SIG-M5 treated with dmso at 0.1 percent for 504 hours (cell line): ENCODE measurements around the gene TPRG1.

ENCODE experiments used
- DNase-seq: peaks from one replicate; lab custom pipeline; 2025; ENCODE audit not compliant: unreplicated experiment; lab: John Stamatoyannopoulos, UW

Gene TPRG1

GRCh38 chr3:189171707-189172106 is at the start of gene TPRG1:
TPRG1 (plus strand) TSS chr3:189171971; CDS start chr3:189207385, 35,414 bp downstream.
- no peak for DNase-seq

- DNase-seq = no peak
These were observed 49.7 kb upstream of the TPRG1 start for GRCh38 chr3:189122110-189122509.

- DNase-seq = no peak
These were observed 49.1 kb upstream of the TPRG1 start for GRCh38 chr3:189122526-189123205.

- DNase-seq = no peak
These were observed 48.0 kb upstream of the TPRG1 start for GRCh38 chr3:189123595-189124387.

GRCh38 chr3:189132231-189132671 is 39.5 kb upstream of the TPRG1 start:
- peak; percentile 86 for DNase-seq

- no peak for DNase-seq
These were observed 38.9 kb upstream of the TPRG1 start for GRCh38 chr3:189132839-189133238.

- DNase-seq = no peak
These were observed 38.0 kb upstream of the TPRG1 start for GRCh38 chr3:189133768-189134167.

GRCh38 chr3:189137416-189137815 is 34.4 kb upstream of the TPRG1 start:
- DNase-seq = no peak

GRCh38 chr3:189138901-189139610 is 32.7 kb upstream of the TPRG1 start:
- no peak for DNase-seq

- no peak for DNase-seq
These were observed 32.2 kb upstream of the TPRG1 start for GRCh38 chr3:189139611-189139940.

- DNase-seq = no peak
These were observed 29.2 kb upstream of the TPRG1 start for GRCh38 chr3:189142527-189142926.

- no peak for DNase-seq
These were observed 28.4 kb upstream of the TPRG1 start for GRCh38 chr3:189143321-189143720.

GRCh38 chr3:189143771-189144170 is 28.0 kb upstream of the TPRG1 start:
- DNase-seq = no peak

GRCh38 chr3:189144645-189145044 is 27.1 kb upstream of the TPRG1 start:
- DNase-seq = peak; percentile 73

GRCh38 chr3:189146848-189147247 is 24.9 kb upstream of the TPRG1 start:
- no peak for DNase-seq

- DNase-seq = peak; percentile 72
These were observed 23.7 kb upstream of the TPRG1 start for GRCh38 chr3:189148081-189148507.

GRCh38 chr3:189149203-189149602 is 22.6 kb upstream of the TPRG1 start:
- DNase-seq = no peak

- no peak for DNase-seq
These were observed 14.4 kb upstream of the TPRG1 start for GRCh38 chr3:189157232-189158007.

- DNase-seq = no peak
These were observed 13.7 kb upstream of the TPRG1 start for GRCh38 chr3:189158034-189158433.

GRCh38 chr3:189160519-189161309 is 11.1 kb upstream of the TPRG1 start:
- DNase-seq = no peak
